HG02571 (cell line): ENCODE results near the gene IFNGR2.
"Not testable (repeated sequence)": the region's sequence is repeated elsewhere in the genome, so short reads cannot be mapped to it uniquely, and the experiment has no call there.

Source experiments
- ATAC-seq: cut with Tn5 transposase; IDR thresholded peaks from one replicate; pipeline ENCODE4 v1.9.1; 2021; ENCODE audit warnings: mild to moderate bottlenecking, moderate library complexity; ENCODE audit not compliant: unreplicated experiment

The IFNGR2 gene

GRCh38 chr21:33434770-33435360 is 31.7 kb downstream of the IFNGR2 start:
- ATAC-seq, result peak; percentile 85

- no peak for ATAC-seq
These were observed 33.9 kb downstream of the IFNGR2 start for GRCh38 chr21:33437140-33437539.

- ATAC-seq, result peak; percentile 59
These were observed 38.6 kb downstream of the IFNGR2 start for GRCh38 chr21:33441489-33442477.

GRCh38 chr21:33443194-33443593 is 40.0 kb downstream of the IFNGR2 start:
- ATAC-seq, result no peak

- ATAC-seq, result no peak
These were observed 41.3 kb downstream of the IFNGR2 start for GRCh38 chr21:33444499-33444898.

- not testable (repeated sequence) for ATAC-seq
These were observed 43.4 kb downstream of the IFNGR2 start for GRCh38 chr21:33446620-33447019.

GRCh38 chr21:33449616-33450015 is 46.4 kb downstream of the IFNGR2 start:
- ATAC-seq, result no peak

GRCh38 chr21:33451634-33452071 is 48.4 kb downstream of the IFNGR2 start:
- ATAC-seq, result no peak

GRCh38 chr21:33452362-33452761 is 49.1 kb downstream of the IFNGR2 start:
- no peak for ATAC-seq

GRCh38 chr21:33455686-33456446 is 52.7 kb downstream of the IFNGR2 start:
- no peak for ATAC-seq

- no peak for ATAC-seq
These were observed 55.6 kb downstream of the IFNGR2 start for GRCh38 chr21:33458861-33459260.

GRCh38 chr21:33461538-33462250 is 58.5 kb downstream of the IFNGR2 start:
- no peak for ATAC-seq

GRCh38 chr21:33469183-33469582 is 66.0 kb downstream of the IFNGR2 start:
- not testable (repeated sequence) for ATAC-seq

GRCh38 chr21:33470701-33471100 is 67.5 kb downstream of the IFNGR2 start:
- no peak for ATAC-seq

GRCh38 chr21:33473344-33473743 is 70.1 kb downstream of the IFNGR2 start:
- ATAC-seq, result no peak

- ATAC-seq, result no peak
These were observed 73.9 kb downstream of the IFNGR2 start for GRCh38 chr21:33477066-33477465.

GRCh38 chr21:33478182-33478581 is 75.0 kb downstream of the IFNGR2 start:
- ATAC-seq, result no peak

- ATAC-seq, result peak; percentile 15
These were observed 75.9 kb downstream of the IFNGR2 start for GRCh38 chr21:33478935-33479678.

GRCh38 chr21:33479679-33480480 is 76.7 kb downstream of the IFNGR2 start, which contains the start of gene TMEM50B:
Gene TMEM50B, minus strand, starts transcription at chr21:33479974. Its CDS starts 11,089 bp downstream, at chr21:33468885.
- peak; percentile 89 for ATAC-seq
